ENCODE data around the gene SCAI.

The SCAI gene

GRCh38 chr9:124954255-124954654 lies 189.1 kb downstream of the SCAI start:
- no peaks in the 10 kb centered on the region for H3K9me3 ChIP-seq (ENCODE audit: insufficient read depth, low read depth, low read length)
- H3K4me3 ChIP-seq (ENCODE audit: low read length, poor library complexity, severe bottlenecking): no peak overlapping the region
- no peaks in the 10 kb centered on the region for H3K9me2 ChIP-seq (replicated peaks; ENCODE audit: low read depth, low read length)
- no peak for TF ChIP-seq EZH2phosphoT487 (IDR thresholded peaks at IDR 0.05; ENCODE audit: borderline replicate concordance)
- TF ChIP-seq CTCF (conservative IDR thresholded peaks at IDR 0.05; ENCODE audit: low read length): no peak
- H3K79me2 ChIP-seq (ENCODE audit: insufficient read depth, low read length): no peaks in the 10 kb centered on the region
- no peaks in the 10 kb centered on the region for H3F3A ChIP-seq (ENCODE audit: low read depth)
- H3K9ac ChIP-seq (ENCODE audit: low read depth, low read length, poor library complexity, severe bottlenecking): no peak overlapping the region
- no peak overlapping the region for H3K4me2 ChIP-seq (ENCODE audit: low read depth, low read length, poor library complexity, severe bottlenecking)
- H3K36me3 ChIP-seq (ENCODE audit: insufficient read depth, low read length): peaks cover 18% of the 10 kb centered on the region
- H3K4me1 ChIP-seq (ENCODE audit: insufficient read depth, low read length, poor library complexity, severe bottlenecking): no peaks in the 10 kb centered on the region
- no peak overlapping the region for H2AFZ ChIP-seq (ENCODE audit: low read length)
- H4K20me1 ChIP-seq (ENCODE audit: insufficient read depth, low read length, poor library complexity, severe bottlenecking): no peaks in the 10 kb centered on the region
- no peaks in the 10 kb centered on the region for H3K27me3 ChIP-seq (ENCODE audit: insufficient read depth, low read length, poor library complexity, severe bottlenecking)

- H3K79me2 ChIP-seq (ENCODE audit: insufficient read depth, low read length): no peaks in the 10 kb centered on the region
- H3K4me2 ChIP-seq (ENCODE audit: low read depth, low read length, poor library complexity, severe bottlenecking): no peak overlapping the region
- no peaks in the 10 kb centered on the region for H3F3A ChIP-seq (ENCODE audit: low read depth)
- H3K4me1 ChIP-seq (ENCODE audit: insufficient read depth, low read length, poor library complexity, severe bottlenecking): no peaks in the 10 kb centered on the region
- no peaks in the 10 kb centered on the region for H4K20me1 ChIP-seq (ENCODE audit: insufficient read depth, low read length, poor library complexity, severe bottlenecking)
- no peak overlapping the region for H2AFZ ChIP-seq (ENCODE audit: low read length)
- no peaks in the 10 kb centered on the region for H3K27me3 ChIP-seq (ENCODE audit: insufficient read depth, low read length, poor library complexity, severe bottlenecking)
- no peak overlapping the region for H3K9ac ChIP-seq (ENCODE audit: low read depth, low read length, poor library complexity, severe bottlenecking)
- TF ChIP-seq CTCF (conservative IDR thresholded peaks at IDR 0.05; ENCODE audit: low read length) (no peak), EZH2phosphoT487 (IDR thresholded peaks at IDR 0.05; ENCODE audit: borderline replicate concordance) (no peak)
- no peaks in the 10 kb centered on the region for H3K9me3 ChIP-seq (ENCODE audit: insufficient read depth, low read depth, low read length)
- no peak overlapping the region for H3K4me3 ChIP-seq (ENCODE audit: low read length, poor library complexity, severe bottlenecking)
- H3K9me2 ChIP-seq (replicated peaks; ENCODE audit: low read depth, low read length): no peaks in the 10 kb centered on the region
- H3K36me3 ChIP-seq (ENCODE audit: insufficient read depth, low read length): peaks cover 13% of the 10 kb centered on the region; the same call in 1 of the 2 replicates
Observed at GRCh38 chr9:124950050-124950718, 193.1 kb downstream of the SCAI start.

- Histone ChIP-seq H3K36me3 (ENCODE audit: insufficient read depth, low read length) (peaks cover 13% of the 10 kb centered on the region; the same call in 1 of the 2 replicates), H3K9me2 (replicated peaks; ENCODE audit: low read depth, low read length) (no peaks in the 10 kb centered on the region), H3K4me2 (ENCODE audit: low read depth, low read length, poor library complexity, severe bottlenecking) (no peak overlapping the region), H3K9me3 (ENCODE audit: insufficient read depth, low read depth, low read length) (no peaks in the 10 kb centered on the region), H3K4me3 (ENCODE audit: low read length, poor library complexity, severe bottlenecking) (no peak overlapping the region), H2AFZ (ENCODE audit: low read length) (no peak overlapping the region), H3K4me1 (ENCODE audit: insufficient read depth, low read length, poor library complexity, severe bottlenecking) (no peaks in the 10 kb centered on the region), H3K9ac (ENCODE audit: low read depth, low read length, poor library complexity, severe bottlenecking) (no peak overlapping the region), H4K20me1 (ENCODE audit: insufficient read depth, low read length, poor library complexity, severe bottlenecking) (no peaks in the 10 kb centered on the region), H3K27me3 (ENCODE audit: insufficient read depth, low read length, poor library complexity, severe bottlenecking) (no peaks in the 10 kb centered on the region), H3K79me2 (ENCODE audit: insufficient read depth, low read length) (no peaks in the 10 kb centered on the region), H3F3A (ENCODE audit: low read depth) (no peaks in the 10 kb centered on the region)
- TF ChIP-seq CTCF (conservative IDR thresholded peaks at IDR 0.05; ENCODE audit: low read length) (no peak), EZH2phosphoT487 (IDR thresholded peaks at IDR 0.05; ENCODE audit: borderline replicate concordance) (no peak)
Observed at GRCh38 chr9:124949387-124949786, 193.9 kb downstream of the SCAI start.

Measured in Loucy (cell line).